Neuronal stem cell (in vitro differentiated cells): Measurements from ENCODE around the gene SLC27A5.

Experiments used
- DNase-seq: peaks from one replicate; pipeline ENCODE4 v3.0.0-alpha.2; 2013; ENCODE audit warnings: low spot score
- H2AFZ ChIP-seq: one replicate; pipeline ENCODE4 v1.6.1; 2013; ENCODE audit warnings: mild to moderate bottlenecking, low read length, inconsistent platforms
- H2AK5ac ChIP-seq: 2 replicates; pipeline ENCODE4 v1.6.1; 2013; ENCODE audit warnings: low read depth, mild to moderate bottlenecking, inconsistent platforms, low read length, moderate library complexity, mixed read lengths
- H2BK120ac ChIP-seq: 2 replicates; pipeline ENCODE4 v1.6.1; 2013; ENCODE audit warnings: low read depth, mild to moderate bottlenecking, inconsistent platforms, low read length, moderate library complexity, mixed read lengths
- H2BK12ac ChIP-seq: one replicate; pipeline ENCODE4 v1.6.1; 2013; ENCODE audit warnings: low read length, inconsistent platforms
- H2BK15ac ChIP-seq: 2 replicates; pipeline ENCODE4 v1.6.1; 2013; ENCODE audit warnings: mild to moderate bottlenecking, low read length, inconsistent platforms, mixed read lengths
- H2BK5ac ChIP-seq: one replicate; pipeline ENCODE4 v1.6.1; 2013; ENCODE audit warnings: inconsistent platforms, mild to moderate bottlenecking, low read length, moderate library complexity
- H3K14ac ChIP-seq: one replicate; pipeline ENCODE4 v1.6.1; 2013; ENCODE audit warnings: low read length, inconsistent platforms
- H3K18ac ChIP-seq: 2 replicates; pipeline ENCODE4 v1.6.1; 2013; ENCODE audit warnings: low read length, inconsistent platforms
- H3K23ac ChIP-seq: 2 replicates; pipeline ENCODE4 v1.6.1; 2013; ENCODE audit warnings: low read depth, mild to moderate bottlenecking, mixed read lengths, low read length, inconsistent platforms; ENCODE audit not compliant: poor library complexity
- H3K27ac ChIP-seq: replicated peaks from 3 replicates; pipeline ENCODE4 v1.5.1; 2013; ENCODE audit warnings: low read length, inconsistent platforms
- H3K27me3 ChIP-seq, 3 experiments: 2 replicates each; pipeline ENCODE4 v1.6.1; 2013; ENCODE audit warnings: low read length in 3 of 3, mild to moderate bottlenecking in 2 of 3, inconsistent platforms in 1 of 3, low read depth in 1 of 3, mixed read lengths in 1 of 3, moderate library complexity in 1 of 3; ENCODE audit not compliant: control insufficient read depth in 3 of 3, insufficient read depth in 3 of 3
- H3K36me3 ChIP-seq, 2 donors: replicated peaks in 1 of 2; 2 replicates each; pipeline ENCODE4 v1.6.1; 2013; ENCODE audit warnings: low read length in 2 of 2; ENCODE audit not compliant: control insufficient read depth in 2 of 2, insufficient read depth in 2 of 2
- H3K4ac ChIP-seq: 2 replicates; pipeline ENCODE4 v1.6.1; 2013; ENCODE audit warnings: inconsistent platforms, mild to moderate bottlenecking, low read length, moderate library complexity
- H3K4me1 ChIP-seq, 2 donors: 1 replicate in 1 of 2; 2 replicates in 1 of 2; pipeline ENCODE4 v1.6.1; 2013; ENCODE audit warnings: low read length in 2 of 2, low read depth in 1 of 2; ENCODE audit not compliant: control insufficient read depth in 2 of 2, insufficient read depth in 1 of 2
- H3K4me2 ChIP-seq: one replicate; pipeline ENCODE4 v1.6.1; 2013; ENCODE audit warnings: mild to moderate bottlenecking, low read length, inconsistent platforms; ENCODE audit not compliant: insufficient read depth, poor library complexity, severe bottlenecking
- H3K4me3 ChIP-seq, 2 donors: 2 replicates each; pipeline ENCODE4 v1.5.1; 2013; ENCODE audit warnings: low read length in 2 of 2, mild to moderate bottlenecking in 2 of 2, inconsistent platforms in 1 of 2, moderate library complexity in 1 of 2
- H3K79me1 ChIP-seq: one replicate; pipeline ENCODE4 v1.6.1; 2013; ENCODE audit warnings: low read depth, mild to moderate bottlenecking, inconsistent platforms, low read length, moderate library complexity
- H3K9ac ChIP-seq: one replicate; pipeline ENCODE4 v1.6.1; 2013; ENCODE audit warnings: mild to moderate bottlenecking, low read depth, low read length, inconsistent platforms; ENCODE audit not compliant: poor library complexity
- H3K9me3 ChIP-seq, 2 donors: replicated peaks in 1 of 2; 2 replicates each; pipeline versions ENCODE3 to v1.6.1; 2013; ENCODE audit warnings: low read length in 2 of 2, mild to moderate bottlenecking in 2 of 2, inconsistent platforms in 1 of 2, low read depth in 1 of 2, mixed read lengths in 1 of 2, moderate library complexity in 1 of 2; ENCODE audit not compliant: control insufficient read depth in 2 of 2, insufficient read depth in 1 of 2
- H4K8ac ChIP-seq: one replicate; pipeline ENCODE4 v1.6.1; 2013; ENCODE audit warnings: low read depth, mild to moderate bottlenecking, inconsistent platforms, low read length, moderate library complexity
- H4K91ac ChIP-seq: one replicate; pipeline ENCODE4 v1.6.1; 2013; ENCODE audit warnings: low read length, low read depth, mild to moderate bottlenecking, inconsistent platforms; ENCODE audit not compliant: poor library complexity
- WGBS, 2 donors: extraction: QIAGEN DNeasy Blood & Tissue Kit; methylation state at CpG; one replicate each; pipeline ENCODE4 v1.1.7; 2013; ENCODE audit warnings: missing lambda C conversion rate in 2 of 2, mixed read lengths in 1 of 2; ENCODE audit not compliant: insufficient read length in 2 of 2, insufficient replicate concordance in 1 of 2; ENCODE audit errors: extremely low coverage in 2 of 2; 5-methylcytosine and 5-hydroxymethylcytosine counted together

Gene SLC27A5

GRCh38 chr19:58456111-58456510 is 55.7 kb downstream of the SLC27A5 start:
- Histone ChIP-seq H3K4me3 (no peak overlapping the region), H2BK12ac (no peak overlapping the region), H4K91ac (no peak overlapping the region), H3K23ac (no peak overlapping the region), H2BK5ac (no peak overlapping the region), H2AK5ac (no peak overlapping the region), H3K79me1 (no peaks in the 10 kb centered on the region), H3K9ac (no peak overlapping the region), H3K18ac (no peak overlapping the region), H2BK15ac (no peak overlapping the region), H3K36me3 (peaks cover 5 to 34% of the 10 kb centered on the region in 2 donors), H3K27ac (no peak overlapping the region), H3K4me2 (no peak overlapping the region), H2AFZ (no peak overlapping the region), H3K9me3 (no peaks in the 10 kb centered on the region), H3K27me3 (no peaks in the 10 kb centered on the region), H3K14ac (no peak overlapping the region), H3K4ac (no peak overlapping the region), H2BK120ac (no peak overlapping the region), H4K8ac (no peak overlapping the region), H3K4me1 (peaks cover 0 to 4% of the 10 kb centered on the region in 2 donors)
- WGBS, 2 donors, result no CpG with 5 or more reads among the region's 35 CpGs
- DNase-seq, result no peak

DNA sequence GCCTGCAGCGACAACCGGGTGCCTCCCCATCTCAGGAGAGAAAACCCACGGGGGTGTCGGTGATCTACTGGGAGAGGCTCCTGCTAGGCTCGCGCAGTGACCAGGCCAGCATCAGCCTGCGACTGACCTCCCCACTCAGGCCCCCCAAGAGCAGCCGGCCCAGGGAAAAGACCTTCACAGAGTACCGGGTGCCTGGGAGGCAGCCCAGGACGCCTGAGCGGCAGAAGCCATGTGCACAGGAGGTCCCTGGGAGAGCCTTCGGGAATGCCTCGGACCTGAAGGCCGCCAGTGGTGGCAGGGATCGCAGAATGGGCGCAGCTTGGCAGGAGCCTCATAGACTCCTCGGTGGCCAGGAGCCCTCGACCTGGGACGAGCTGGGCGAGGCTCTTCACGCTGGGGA is 56.5 kb downstream of the SLC27A5 start:
- no peak overlapping the region for H3K23ac ChIP-seq
- H3K79me1 ChIP-seq, result no peaks in the 10 kb centered on the region
- no peak overlapping the region for H2BK12ac ChIP-seq
- H3K4ac ChIP-seq, result no peak overlapping the region
- H3K4me2 ChIP-seq, result no peak overlapping the region
- no peak overlapping the region for H2BK15ac ChIP-seq
- no CpG with 5 or more reads among the region's 21 CpGs for WGBS, 2 donors
- no peak overlapping the region for H2BK120ac ChIP-seq
- H2AFZ ChIP-seq, result no peak overlapping the region
- peaks cover 5 to 34% of the 10 kb centered on the region in 2 donors for H3K36me3 ChIP-seq
- no peak overlapping the region for H4K91ac ChIP-seq
- no peak overlapping the region for H2AK5ac ChIP-seq
- no peak overlapping the region for H2BK5ac ChIP-seq
- H3K9me3 ChIP-seq, result peaks cover 0 to under 1% of the 10 kb centered on the region in 2 donors
- H3K4me3 ChIP-seq, result no peak overlapping the region
- H3K18ac ChIP-seq, result no peak overlapping the region
- no peak overlapping the region for H3K9ac ChIP-seq
- DNase-seq, result no peak
- H3K14ac ChIP-seq, result no peak overlapping the region
- H3K27ac ChIP-seq, result no peak overlapping the region
- no peak overlapping the region for H4K8ac ChIP-seq
- peaks cover 0 to 4% (median 0%) of the 10 kb centered on the region in 3 experiments for H3K27me3 ChIP-seq
- peaks cover 2 to 10% of the 10 kb centered on the region in 2 donors for H3K4me1 ChIP-seq

DNA sequence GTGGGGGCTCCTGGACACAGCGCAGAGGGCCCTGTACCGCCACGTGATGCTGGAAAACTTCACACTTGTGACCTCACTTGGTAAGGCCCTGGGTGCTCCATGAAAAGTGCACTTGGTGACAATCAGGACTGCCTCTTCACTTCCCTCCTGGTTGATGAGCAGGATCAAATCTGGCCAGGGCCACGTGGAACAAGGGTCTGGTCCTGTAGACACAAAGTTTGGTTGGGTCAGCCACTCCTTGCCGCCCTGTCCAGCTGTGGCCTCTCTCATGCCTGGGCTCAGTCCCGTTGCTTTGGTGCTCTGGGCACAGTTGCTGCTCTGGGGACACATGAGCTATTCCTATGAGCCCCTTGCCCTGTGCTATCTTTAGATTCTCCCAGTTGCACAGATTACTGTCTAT is 58.0 kb downstream of the SLC27A5 start:
- H3K36me3 ChIP-seq, result peaks cover 5 to 34% of the 10 kb centered on the region in 2 donors
- no peak overlapping the region for H2AFZ ChIP-seq
- peaks cover 0 to 4% (median 0%) of the 10 kb centered on the region in 3 experiments for H3K27me3 ChIP-seq
- no CpG with 5 or more reads among the region's 6 CpGs for WGBS, 2 donors
- no peak overlapping the region for H2BK5ac ChIP-seq
- no peak overlapping the region for H3K9ac ChIP-seq
- H3K4me2 ChIP-seq, result no peak overlapping the region
- no peak overlapping the region for H2AK5ac ChIP-seq
- DNase-seq, result no peak
- no peak overlapping the region for H4K8ac ChIP-seq
- H3K23ac ChIP-seq, result no peak overlapping the region
- no peak overlapping the region for H4K91ac ChIP-seq
- H3K4me3 ChIP-seq, result no peak overlapping the region
- H3K4me1 ChIP-seq, result peaks cover 2 to 10% of the 10 kb centered on the region in 2 donors
- H2BK120ac ChIP-seq, result no peak overlapping the region
- peaks cover 2 to 16% of the 10 kb centered on the region in 2 donors for H3K9me3 ChIP-seq
- no peak overlapping the region for H2BK12ac ChIP-seq
- no peak overlapping the region for H3K4ac ChIP-seq
- H3K14ac ChIP-seq, result no peak overlapping the region
- no peak overlapping the region for H2BK15ac ChIP-seq
- H3K79me1 ChIP-seq, result no peaks in the 10 kb centered on the region
- no peak overlapping the region for H3K18ac ChIP-seq
- H3K27ac ChIP-seq, result no peak overlapping the region

DNA sequence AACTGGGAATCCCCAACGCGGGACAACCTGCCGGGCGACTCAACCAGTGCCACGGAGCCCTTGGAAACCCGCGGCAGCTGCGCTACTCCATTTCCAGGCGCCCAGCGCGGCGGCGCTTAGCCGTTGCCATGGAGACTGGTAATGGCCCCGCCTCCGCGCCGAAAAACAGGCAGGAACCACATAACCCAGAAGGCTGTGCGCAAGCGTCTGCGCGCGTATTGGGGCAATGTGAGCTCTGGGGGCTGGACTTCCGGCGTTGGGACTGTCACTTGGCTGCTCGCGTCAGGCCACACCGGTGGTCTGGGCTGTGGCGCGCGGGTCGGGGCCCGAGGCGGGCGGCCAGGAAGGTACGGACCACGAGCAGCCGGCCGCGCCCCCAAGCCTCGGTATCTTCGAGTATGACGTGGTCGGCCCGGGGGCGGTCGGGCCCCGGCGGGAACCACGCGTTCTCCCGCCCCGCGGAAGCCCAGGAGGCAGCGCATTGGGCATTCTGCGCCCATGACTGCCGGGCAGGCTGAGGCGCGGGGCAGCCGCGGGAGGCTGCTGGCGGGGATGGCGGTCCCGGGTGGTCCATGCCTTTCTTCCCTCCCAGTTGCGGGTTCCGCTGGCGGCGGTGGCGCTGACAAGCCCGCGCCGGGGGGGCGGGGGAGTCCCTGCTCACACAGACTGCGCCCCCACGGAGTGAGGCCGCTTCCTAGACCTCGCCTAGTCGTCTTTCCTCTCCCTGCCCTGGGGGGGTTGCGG is 60.3 kb downstream of the SLC27A5 start, which contains the start of gene ZNF324B:
ZNF324B (plus strand) TSS at position 265 of the 744 bp plus-strand sequence. CDS start 2,080 bp downstream, outside the sequence.
- no peak within 1 kb of the TSS for H2AK5ac ChIP-seq
- H4K8ac ChIP-seq, result no peak within 1 kb of the TSS
- peak within 1 kb of the TSS; percentile 79 for H3K4me2 ChIP-seq
- H2BK15ac ChIP-seq, result no peak within 1 kb of the TSS
- peak within 1 kb of the TSS; percentile 94 for H2AFZ ChIP-seq
- no peak within 1 kb of the TSS for H3K4ac ChIP-seq
- peak within 1 kb of the TSS; percentile 88 for H3K9ac ChIP-seq
- H4K91ac ChIP-seq, result no peak within 1 kb of the TSS
- no peaks in the 10 kb centered on the region for H3K79me1 ChIP-seq
- H2BK5ac ChIP-seq, result no peak within 1 kb of the TSS
- WGBS, 2 donors, result no CpG with 5 or more reads among the region's 79 CpGs
- H2BK12ac ChIP-seq, result no peak within 1 kb of the TSS
- H2BK120ac ChIP-seq, result no peak within 1 kb of the TSS
- peaks cover 2 to 10% of the 10 kb centered on the region in 2 donors for H3K4me1 ChIP-seq
- H3K4me3 ChIP-seq, result peak within 1 kb of the TSS; percentile 85 to 91
- peaks cover 2 to 20% of the 10 kb centered on the region in 2 donors for H3K9me3 ChIP-seq
- no peak within 1 kb of the TSS for H3K14ac ChIP-seq
- peaks cover 0 to 4% (median 0%) of the 10 kb centered on the region in 3 experiments for H3K27me3 ChIP-seq
- peak within 1 kb of the TSS; percentile 87 for H3K18ac ChIP-seq
- peaks cover 2 to 19% of the 10 kb centered on the region in 2 donors for H3K36me3 ChIP-seq
- DNase-seq, result peak; percentile 97
- H3K23ac ChIP-seq, result no peak within 1 kb of the TSS
- H3K27ac ChIP-seq, result no peak within 1 kb of the TSS
